HCT116 (cell line): ENCODE measurements around the gene CXCR4. TPM values are rescaled to one million over a fixed set of nuclear protein-coding genes. Genes with fewer than 3 reads are reported as not detected.

Experiments
- ATAC-seq: fragments of 200-7000 bp; cut with Tn5 transposase; 2 replicates; pipeline ENCODE4 v1.9.1; 2020; ENCODE audit warnings: mild to moderate bottlenecking, moderate library complexity
- BruUV-seq: library from RNA; stranded (reverse); fragments of 400-500 nt; replicated peaks from 2 replicates; lab custom pipeline; 2021; lab: Mats Ljungman, UMichigan
- CTCF ChIA-PET: fragments of 300-600 bp; sonication (Branson Sonifier 250); formaldehyde crosslinking; loops from one replicate; lab custom pipeline; 2021; ENCODE audit warnings: antibody characterized with exemption; lab: Charles Lee
- POLR2A ChIA-PET: fragments of 300-600, 350-600 bp; sonication (Branson Sonifier 250); formaldehyde crosslinking; loops from one replicate; lab custom pipeline; 2021; ENCODE audit warnings: antibody characterized with exemption; lab: Charles Lee
- RAD21 ChIA-PET, 2 experiments: fragments of 300-600 bp; sonication (Branson Sonifier 250); formaldehyde crosslinking; loops; one replicate each; lab custom pipeline; 2023; ENCODE audit warnings: low total read pairs in 2 of 2; ENCODE audit not compliant: uncharacterized antibody in 2 of 2, unreplicated experiment in 2 of 2, low non-redundant PET in 1 of 2; lab: Charles Lee
- DNase-seq: peaks from one replicate; pipeline ENCODE4 v3.0.0-alpha.2; 2010; ENCODE audit warnings: low read depth, low spot score
- H2AFZ ChIP-seq: fragments of 200-600 bp; shearing (Covaris generic), sonication (generic); 2 replicates; pipeline ENCODE4 v1.6.1; 2017; ENCODE audit warnings: low read depth, mixed run types, mixed read lengths, antibody characterized with exemption, low read length; ENCODE audit not compliant: poor library complexity, severe bottlenecking
- H3K27ac ChIP-seq: 2 replicates; pipeline ENCODE4 v1.5.1; 2012; ENCODE audit warnings: low read depth, low read length
- H3K27me3 ChIP-seq: fragments of 200-600 bp; sonication (generic); 2 replicates; pipeline ENCODE4 v1.6.1; 2016; ENCODE audit warnings: mixed run types, low read length, mixed read lengths; ENCODE audit not compliant: insufficient read depth
- H3K36me3 ChIP-seq, 2 experiments: fragments of 200-500 bp in 1 of 2; fragments of 200-600 bp in 1 of 2; sonication (Bioruptor generic) in 1 of 2; sonication (generic) in 1 of 2; 2 replicates each; pipeline versions ENCODE4 v1.5.1 to v1.6.1; 2014 to 2016; ENCODE audit warnings: low read length in 2 of 2, inconsistent platforms in 1 of 2, mixed read lengths in 1 of 2, mixed run types in 1 of 2; ENCODE audit not compliant: insufficient read depth in 2 of 2, control insufficient read depth in 1 of 2
- H3K4me1 ChIP-seq, 2 experiments: fragments of 200-600 bp in 1 of 2; sonication (generic) in 1 of 2; 2 replicates each; pipeline versions ENCODE4 v1.5.1 to v1.6.1; 2012 to 2017; ENCODE audit warnings: low read length in 2 of 2, inconsistent platforms in 1 of 2, mild to moderate bottlenecking in 1 of 2, mixed read lengths in 1 of 2, mixed run types in 1 of 2, moderate library complexity in 1 of 2; ENCODE audit not compliant: insufficient read depth in 2 of 2, control insufficient read depth in 1 of 2
- H3K4me2 ChIP-seq: fragments of 200-600 bp; sonication (generic); 2 replicates; pipeline ENCODE4 v1.6.1; 2017; ENCODE audit warnings: mixed run types, low read length, mixed read lengths
- H3K4me3 ChIP-seq, 2 experiments: fragments of 200-600 bp in 1 of 2; sonication (generic) in 1 of 2; replicated peaks in 1 of 2; 2 replicates each; pipeline ENCODE4 v1.5.1; 2011 to 2016; ENCODE audit warnings: low read length in 2 of 2, control low read depth in 1 of 2, low read depth in 1 of 2, mild to moderate bottlenecking in 1 of 2, mixed read lengths in 1 of 2, mixed run types in 1 of 2
- H3K79me2 ChIP-seq: fragments of 200-600 bp; sonication (generic); 2 replicates; pipeline ENCODE4 v1.6.1; 2017; ENCODE audit warnings: mild to moderate bottlenecking, mixed run types, low read length, moderate library complexity, mixed read lengths; ENCODE audit not compliant: insufficient read depth
- H3K9ac ChIP-seq: fragments of 200-600 bp; sonication (generic); 2 replicates; pipeline ENCODE4 v1.6.1; 2016; ENCODE audit warnings: low read length, mixed read lengths
- H3K9me2 ChIP-seq: fragments of 200-600 bp; sonication (generic), shearing (Covaris generic); 2 replicates; pipeline ENCODE4 v1.6.1; 2017; ENCODE audit warnings: mixed run types, mild to moderate bottlenecking, moderate library complexity; ENCODE audit not compliant: insufficient read depth
- H3K9me3 ChIP-seq, 2 experiments: fragments of 200-500 bp in 1 of 2; fragments of 200-600 bp in 1 of 2; sonication (Bioruptor generic) in 1 of 2; sonication (generic) in 1 of 2; 2 replicates each; pipeline ENCODE4 v1.6.1; 2014 to 2017; ENCODE audit warnings: low read length in 2 of 2, mixed read lengths in 2 of 2, inconsistent platforms in 1 of 2, low read depth in 1 of 2, mild to moderate bottlenecking in 1 of 2, mixed run types in 1 of 2, moderate library complexity in 1 of 2; ENCODE audit not compliant: control insufficient read depth in 1 of 2, insufficient read depth in 1 of 2
- H4K20me1 ChIP-seq: fragments of 200-600 bp; sonication (generic), shearing (Covaris generic); 2 replicates; pipeline ENCODE4 v1.6.1; 2017; ENCODE audit warnings: mixed run types, mild to moderate bottlenecking, moderate library complexity; ENCODE audit not compliant: insufficient read depth
- ELF1 ChIP-seq: IDR thresholded peaks from 2 replicates; pipeline ENCODE4 v1.6.1; 2012; ENCODE audit warnings: low read depth, borderline replicate concordance
- EZH2 ChIP-seq: fragments of 200-600 bp; sonication (generic); IDR thresholded peaks from 2 replicates; pipeline ENCODE4 v1.6.1; 2017; ENCODE audit warnings: antibody characterized with exemption, mixed run types
- EZH2phosphoT487 ChIP-seq: fragments of 200-600 bp; IDR thresholded peaks from 2 replicates; pipeline ENCODE4 v1.6.1; 2018; ENCODE audit warnings: antibody characterized with exemption, borderline replicate concordance
- FOSL1 ChIP-seq: IDR thresholded peaks from 2 replicates; pipeline ENCODE4 v1.6.1; 2012; ENCODE audit warnings: low read depth
- POLR2A ChIP-seq: IDR thresholded peaks from 2 replicates; pipeline ENCODE4 v1.7.0; 2011; ENCODE audit warnings: borderline replicate concordance; ENCODE audit not compliant: insufficient read depth, insufficient read length; ENCODE audit errors: extremely low read depth
- RAD21 ChIP-seq: IDR thresholded peaks from 2 replicates; pipeline ENCODE4 v1.6.1; 2012; ENCODE audit warnings: low read depth, mild to moderate bottlenecking
- SIN3A ChIP-seq: IDR thresholded peaks from 2 replicates; pipeline ENCODE4 v1.6.1; 2012; ENCODE audit warnings: low read depth
- SP1 ChIP-seq: IDR thresholded peaks from 2 replicates; pipeline ENCODE4 v1.6.1; 2012; ENCODE audit warnings: low read depth
- SRF ChIP-seq: IDR thresholded peaks from 2 replicates; pipeline ENCODE4 v1.6.1; 2012; ENCODE audit warnings: low read depth
- TCF7L2 ChIP-seq: IDR thresholded peaks from 2 replicates; pipeline ENCODE4 v1.7.0; 2011; ENCODE audit warnings: borderline replicate concordance, inconsistent platforms; ENCODE audit not compliant: insufficient read depth, insufficient read length; ENCODE audit errors: extremely low read depth
- YY1 ChIP-seq: IDR thresholded peaks from 2 replicates; pipeline ENCODE4 v1.6.1; 2011; ENCODE audit warnings: low read length, low read depth, moderate library complexity, mild to moderate bottlenecking; ENCODE audit not compliant: insufficient replicate concordance; ENCODE audit errors: extremely low read depth
- ZFX ChIP-seq: fragments of 450-650 bp; IDR thresholded peaks from 2 replicates; pipeline ENCODE4 v1.6.1; 2017
- ZNF274 ChIP-seq: fragments of 200-500 bp; sonication (Bioruptor generic); IDR thresholded peaks from 2 replicates; pipeline ENCODE4 v1.6.1; 2014; ENCODE audit warnings: mild to moderate bottlenecking, low read depth, low read length, inconsistent platforms
- intact Hi-C: fragments of 100-400 bp; cut with micrococcal nuclease; formaldehyde crosslinking; loops from 2 replicates; pipeline ENCODE4 v1.10.0; 2022
- total RNA-seq: library from RNA; stranded (reverse); gene quantifications from one replicate; pipeline ENCODE4 v1.2.1, GENCODE V29; 2021; ENCODE audit not compliant: unreplicated experiment
- TF ChIP-seq, protein P1 (sequence below): IDR thresholded peaks from 2 replicates; pipeline ENCODE4 v1.6.1; 2011; ENCODE audit warnings: mild to moderate bottlenecking, low read length, moderate library complexity; ENCODE audit not compliant: insufficient replicate concordance; ENCODE audit errors: extremely low read depth
- TF ChIP-seq, protein P2 (sequence below): IDR thresholded peaks from 2 replicates; pipeline ENCODE4 v1.6.1; 2012
- TF ChIP-seq, protein P3 (sequence below): IDR thresholded peaks from 2 replicates; pipeline ENCODE4 v1.6.1; 2012; ENCODE audit warnings: low read depth
- TF ChIP-seq, protein P4 (sequence below): IDR thresholded peaks from 2 replicates; pipeline ENCODE4 v1.6.1; 2012
- TF ChIP-seq, protein P5 (sequence below), 3 experiments: fragments of 200-600 bp in 1 of 3; sonication (generic) in 1 of 3; IDR thresholded peaks in 2 of 3; conservative IDR thresholded peaks in 1 of 3; 2 replicates each; pipeline ENCODE4 v1.5.1; 2012 to 2017; ENCODE audit warnings: low read depth in 2 of 3, low read length in 2 of 3, antibody characterized with exemption in 1 of 3, borderline replicate concordance in 1 of 3, control low read depth in 1 of 3, mild to moderate bottlenecking in 1 of 3, mixed read lengths in 1 of 3, mixed run types in 1 of 3, moderate library complexity in 1 of 3; ENCODE audit not compliant: insufficient read depth in 1 of 3

CXCR4 gene
- total RNA-seq, 1 experiment from 2014 or later = 1.3 TPM

DNA sequence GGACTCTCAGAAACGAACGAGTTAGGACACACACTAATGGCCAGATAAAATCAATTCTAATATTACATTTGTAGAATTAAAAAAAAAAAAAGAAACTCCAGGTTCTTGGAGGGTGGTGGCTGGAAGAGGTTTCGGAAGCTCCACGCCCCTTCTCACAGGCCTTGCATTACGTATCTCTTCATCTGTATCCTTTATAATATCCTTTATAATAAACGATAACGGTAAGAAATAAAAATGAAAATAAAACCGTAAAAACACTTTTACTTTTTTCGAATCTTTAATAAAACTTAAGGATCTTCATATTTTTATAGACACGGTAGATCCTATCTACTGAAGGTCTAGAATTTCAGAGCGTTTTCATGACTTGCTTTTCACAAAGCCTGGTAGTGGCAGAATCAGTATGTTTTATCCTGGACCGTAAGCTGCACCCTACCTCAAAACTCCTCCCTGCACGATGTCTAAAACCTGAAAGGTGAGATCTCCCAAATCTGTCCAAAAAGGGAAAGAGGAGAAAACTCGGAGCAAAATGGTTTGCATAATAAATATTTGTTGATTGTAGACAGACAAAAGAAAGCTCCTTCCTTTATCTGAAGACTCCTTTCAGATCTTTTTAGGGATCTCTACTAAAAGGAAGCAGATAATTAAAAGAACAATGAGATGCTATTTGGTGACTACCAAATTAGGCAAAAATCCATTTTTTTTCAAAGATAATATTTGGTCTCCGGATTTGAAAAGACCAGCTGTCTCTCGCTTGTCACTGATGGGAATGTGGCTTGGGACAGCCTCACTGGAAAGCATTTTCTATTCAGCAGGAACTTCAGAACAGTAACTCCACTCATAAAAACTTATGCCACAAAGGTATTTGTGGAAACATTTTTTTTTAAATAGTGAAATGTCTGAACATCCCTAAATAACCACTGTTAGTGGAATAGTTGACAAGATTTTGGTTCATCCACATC, 2.0 kb upstream of the CXCR4 start:
- ChIA-PET RAD21 (no interaction called here), CTCF (no interaction called here), POLR2A (no interaction called here)
- DNase-seq (no peak), ATAC-seq (no peak)
- Histone ChIP-seq H4K20me1 (no peaks in the 10 kb centered on the region), H3K79me2 (no peaks in the 10 kb centered on the region), H3K4me2 (no peak overlapping the region), H2AFZ (no peak overlapping the region), H3K4me3 (no peak overlapping the region), H3K36me3 (no peaks in the 10 kb centered on the region), H3K9me3 (no peaks in the 10 kb centered on the region), H3K9ac (no peak overlapping the region), H3K4me1 (peaks cover 11 to 28% of the 10 kb centered on the region in 2 experiments; a peak in 3 of 4 replicates), H3K27ac (no peak overlapping the region), H3K9me2 (no peaks in the 10 kb centered on the region), H3K27me3 (peaks cover 55% of the 10 kb centered on the region)
- BruUV-seq = no TSS peak
- intact Hi-C loops = loop anchor here (10.0 kb wide), 2 partner anchors 205 to 255 kb away; no protein-coding TSS in a partner anchor
- TF ChIP-seq, protein P1, sequence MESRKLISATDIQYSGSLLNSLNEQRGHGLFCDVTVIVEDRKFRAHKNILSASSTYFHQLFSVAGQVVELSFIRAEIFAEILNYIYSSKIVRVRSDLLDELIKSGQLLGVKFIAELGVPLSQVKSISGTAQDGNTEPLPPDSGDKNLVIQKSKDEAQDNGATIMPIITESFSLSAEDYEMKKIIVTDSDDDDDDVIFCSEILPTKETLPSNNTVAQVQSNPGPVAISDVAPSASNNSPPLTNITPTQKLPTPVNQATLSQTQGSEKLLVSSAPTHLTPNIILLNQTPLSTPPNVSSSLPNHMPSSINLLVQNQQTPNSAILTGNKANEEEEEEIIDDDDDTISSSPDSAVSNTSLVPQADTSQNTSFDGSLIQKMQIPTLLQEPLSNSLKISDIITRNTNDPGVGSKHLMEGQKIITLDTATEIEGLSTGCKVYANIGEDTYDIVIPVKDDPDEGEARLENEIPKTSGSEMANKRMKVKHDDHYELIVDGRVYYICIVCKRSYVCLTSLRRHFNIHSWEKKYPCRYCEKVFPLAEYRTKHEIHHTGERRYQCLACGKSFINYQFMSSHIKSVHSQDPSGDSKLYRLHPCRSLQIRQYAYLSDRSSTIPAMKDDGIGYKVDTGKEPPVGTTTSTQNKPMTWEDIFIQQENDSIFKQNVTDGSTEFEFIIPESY = no peak
- TF ChIP-seq EZH2phosphoT487 (no peak), TCF7L2 (no peak), POLR2A (no peak), FOSL1 (no peak), RAD21 (no peak), SIN3A (no peak), YY1 (no peak), ZFX (no peak), ZNF274 (no peak), ELF1 (no peak), SRF (no peak), SP1 (no peak), EZH2 (no peak)
- TF ChIP-seq, protein P2, sequence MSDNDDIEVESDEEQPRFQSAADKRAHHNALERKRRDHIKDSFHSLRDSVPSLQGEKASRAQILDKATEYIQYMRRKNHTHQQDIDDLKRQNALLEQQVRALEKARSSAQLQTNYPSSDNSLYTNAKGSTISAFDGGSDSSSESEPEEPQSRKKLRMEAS = no peak
- TF ChIP-seq, protein P3, sequence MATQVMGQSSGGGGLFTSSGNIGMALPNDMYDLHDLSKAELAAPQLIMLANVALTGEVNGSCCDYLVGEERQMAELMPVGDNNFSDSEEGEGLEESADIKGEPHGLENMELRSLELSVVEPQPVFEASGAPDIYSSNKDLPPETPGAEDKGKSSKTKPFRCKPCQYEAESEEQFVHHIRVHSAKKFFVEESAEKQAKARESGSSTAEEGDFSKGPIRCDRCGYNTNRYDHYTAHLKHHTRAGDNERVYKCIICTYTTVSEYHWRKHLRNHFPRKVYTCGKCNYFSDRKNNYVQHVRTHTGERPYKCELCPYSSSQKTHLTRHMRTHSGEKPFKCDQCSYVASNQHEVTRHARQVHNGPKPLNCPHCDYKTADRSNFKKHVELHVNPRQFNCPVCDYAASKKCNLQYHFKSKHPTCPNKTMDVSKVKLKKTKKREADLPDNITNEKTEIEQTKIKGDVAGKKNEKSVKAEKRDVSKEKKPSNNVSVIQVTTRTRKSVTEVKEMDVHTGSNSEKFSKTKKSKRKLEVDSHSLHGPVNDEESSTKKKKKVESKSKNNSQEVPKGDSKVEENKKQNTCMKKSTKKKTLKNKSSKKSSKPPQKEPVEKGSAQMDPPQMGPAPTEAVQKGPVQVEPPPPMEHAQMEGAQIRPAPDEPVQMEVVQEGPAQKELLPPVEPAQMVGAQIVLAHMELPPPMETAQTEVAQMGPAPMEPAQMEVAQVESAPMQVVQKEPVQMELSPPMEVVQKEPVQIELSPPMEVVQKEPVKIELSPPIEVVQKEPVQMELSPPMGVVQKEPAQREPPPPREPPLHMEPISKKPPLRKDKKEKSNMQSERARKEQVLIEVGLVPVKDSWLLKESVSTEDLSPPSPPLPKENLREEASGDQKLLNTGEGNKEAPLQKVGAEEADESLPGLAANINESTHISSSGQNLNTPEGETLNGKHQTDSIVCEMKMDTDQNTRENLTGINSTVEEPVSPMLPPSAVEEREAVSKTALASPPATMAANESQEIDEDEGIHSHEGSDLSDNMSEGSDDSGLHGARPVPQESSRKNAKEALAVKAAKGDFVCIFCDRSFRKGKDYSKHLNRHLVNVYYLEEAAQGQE = no peak
- TF ChIP-seq, protein P4, sequence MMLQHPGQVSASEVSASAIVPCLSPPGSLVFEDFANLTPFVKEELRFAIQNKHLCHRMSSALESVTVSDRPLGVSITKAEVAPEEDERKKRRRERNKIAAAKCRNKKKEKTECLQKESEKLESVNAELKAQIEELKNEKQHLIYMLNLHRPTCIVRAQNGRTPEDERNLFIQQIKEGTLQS = no peak
- TF ChIP-seq, protein P5, sequence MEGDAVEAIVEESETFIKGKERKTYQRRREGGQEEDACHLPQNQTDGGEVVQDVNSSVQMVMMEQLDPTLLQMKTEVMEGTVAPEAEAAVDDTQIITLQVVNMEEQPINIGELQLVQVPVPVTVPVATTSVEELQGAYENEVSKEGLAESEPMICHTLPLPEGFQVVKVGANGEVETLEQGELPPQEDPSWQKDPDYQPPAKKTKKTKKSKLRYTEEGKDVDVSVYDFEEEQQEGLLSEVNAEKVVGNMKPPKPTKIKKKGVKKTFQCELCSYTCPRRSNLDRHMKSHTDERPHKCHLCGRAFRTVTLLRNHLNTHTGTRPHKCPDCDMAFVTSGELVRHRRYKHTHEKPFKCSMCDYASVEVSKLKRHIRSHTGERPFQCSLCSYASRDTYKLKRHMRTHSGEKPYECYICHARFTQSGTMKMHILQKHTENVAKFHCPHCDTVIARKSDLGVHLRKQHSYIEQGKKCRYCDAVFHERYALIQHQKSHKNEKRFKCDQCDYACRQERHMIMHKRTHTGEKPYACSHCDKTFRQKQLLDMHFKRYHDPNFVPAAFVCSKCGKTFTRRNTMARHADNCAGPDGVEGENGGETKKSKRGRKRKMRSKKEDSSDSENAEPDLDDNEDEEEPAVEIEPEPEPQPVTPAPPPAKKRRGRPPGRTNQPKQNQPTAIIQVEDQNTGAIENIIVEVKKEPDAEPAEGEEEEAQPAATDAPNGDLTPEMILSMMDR (IDR thresholded peaks at IDR 0.05 in 2 of 3, conservative IDR thresholded peaks at IDR 0.05 in 1 of 3; ENCODE audit: borderline replicate concordance in 1 of 3, insufficient read depth in 1 of 3, low read depth in 2 of 3, low read length in 2 of 3) = no peak
